ENCODE measurements around the gene ACOXL.
A peak's percentile ranks its signal among the peaks of the same experiment; 100 is the strongest.

The ACOXL gene

DNA sequence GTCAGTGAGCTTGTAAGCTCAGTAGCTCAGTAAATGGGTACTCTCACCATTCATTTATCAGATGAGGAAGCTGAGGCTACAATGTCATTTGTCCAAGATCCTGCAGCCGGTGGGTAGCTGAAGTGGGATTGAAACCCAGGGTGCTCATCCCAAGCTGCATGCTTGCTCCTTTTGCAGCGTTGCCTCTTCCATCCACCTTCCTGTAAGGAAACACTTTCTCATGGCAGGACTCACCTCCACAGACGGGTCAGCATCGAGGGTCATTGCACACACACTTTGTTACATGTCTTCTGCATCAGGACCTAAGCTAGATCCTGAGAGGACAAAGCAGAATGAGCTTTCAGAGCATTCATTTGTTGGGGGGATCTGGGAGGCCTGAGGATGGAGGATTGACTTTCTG, 60.7 kb downstream of the ACOXL start (continued):
- TF ChIP-seq, protein P1, sequence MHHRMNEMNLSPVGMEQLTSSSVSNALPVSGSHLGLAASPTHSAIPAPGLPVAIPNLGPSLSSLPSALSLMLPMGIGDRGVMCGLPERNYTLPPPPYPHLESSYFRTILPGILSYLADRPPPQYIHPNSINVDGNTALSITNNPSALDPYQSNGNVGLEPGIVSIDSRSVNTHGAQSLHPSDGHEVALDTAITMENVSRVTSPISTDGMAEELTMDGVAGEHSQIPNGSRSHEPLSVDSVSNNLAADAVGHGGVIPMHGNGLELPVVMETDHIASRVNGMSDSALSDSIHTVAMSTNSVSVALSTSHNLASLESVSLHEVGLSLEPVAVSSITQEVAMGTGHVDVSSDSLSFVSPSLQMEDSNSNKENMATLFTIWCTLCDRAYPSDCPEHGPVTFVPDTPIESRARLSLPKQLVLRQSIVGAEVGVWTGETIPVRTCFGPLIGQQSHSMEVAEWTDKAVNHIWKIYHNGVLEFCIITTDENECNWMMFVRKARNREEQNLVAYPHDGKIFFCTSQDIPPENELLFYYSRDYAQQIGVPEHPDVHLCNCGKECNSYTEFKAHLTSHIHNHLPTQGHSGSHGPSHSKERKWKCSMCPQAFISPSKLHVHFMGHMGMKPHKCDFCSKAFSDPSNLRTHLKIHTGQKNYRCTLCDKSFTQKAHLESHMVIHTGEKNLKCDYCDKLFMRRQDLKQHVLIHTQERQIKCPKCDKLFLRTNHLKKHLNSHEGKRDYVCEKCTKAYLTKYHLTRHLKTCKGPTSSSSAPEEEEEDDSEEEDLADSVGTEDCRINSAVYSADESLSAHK (tag by site-specific recombination; IDR thresholded peaks at IDR 0.05), result no peak

DNA sequence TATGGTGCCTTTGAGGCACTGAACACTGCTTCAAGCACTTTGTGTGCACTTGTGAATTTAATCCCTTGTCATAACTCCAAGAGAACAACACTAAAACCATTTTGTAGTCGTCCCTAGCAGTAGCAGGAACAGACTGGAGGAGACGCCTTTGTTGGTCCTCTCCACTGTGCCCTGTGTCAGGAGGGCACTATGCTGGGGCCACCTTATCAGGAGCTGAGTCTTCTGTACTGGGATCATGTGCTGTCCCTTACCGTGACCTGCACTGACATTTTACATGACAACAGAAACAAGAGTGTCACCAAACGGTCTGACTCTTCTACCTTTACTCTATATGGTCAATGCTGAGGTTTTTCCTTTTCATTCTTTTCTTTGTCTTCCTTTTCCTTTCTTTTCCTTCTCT, 62.0 kb downstream of the ACOXL start:
- TF ChIP-seq ZNF146 (tag by site-specific recombination; IDR thresholded peaks at IDR 0.05), result no peak
- ChIA-PET POLR2A (no interaction called here), CTCF (no interaction called here)
- Histone ChIP-seq H3K4me1 (ENCODE audit: control insufficient read depth, insufficient read depth, low read length) (peaks cover 15% of the 10 kb centered on the region), H3K9me3 (ENCODE audit: control insufficient read depth, insufficient read depth, low read depth, low read length) (no peaks in the 10 kb centered on the region), H3K4me3 (ENCODE audit: low read depth, low read length) (no peak overlapping the region), H3K27ac (ENCODE audit: extremely low read depth, low read depth, low read length) (no peak overlapping the region), H3K36me3 (ENCODE audit: control insufficient read depth in 2 of 2, insufficient read depth in 1 of 2, low read length in 2 of 2) (no peaks in the 10 kb centered on the region)

GRCh38 chr2:110794951-110795350, 62.6 kb downstream of the ACOXL start:
- no peak for TF ChIP-seq IKZF3 (tag by site-specific recombination; IDR thresholded peaks at IDR 0.05)
- TF ChIP-seq ZNF121 (tag by site-specific recombination; IDR thresholded peaks at IDR 0.05), result no peak
- no peak for TF ChIP-seq ZNF558 (tag by site-specific recombination; IDR thresholded peaks at IDR 0.05)
- TF ChIP-seq ZBTB6 (tag by site-specific recombination; IDR thresholded peaks at IDR 0.05), result no peak
- no peak for TF ChIP-seq ZNF701 (tag by site-specific recombination; IDR thresholded peaks at IDR 0.05)
- TF ChIP-seq ZNF2 (tag by site-specific recombination; IDR thresholded peaks at IDR 0.05), result no peak
- TF ChIP-seq ZBTB20 (tag by site-specific recombination; IDR thresholded peaks at IDR 0.05), result no peak
- peaks cover 15% of the 10 kb centered on the region for H3K4me1 ChIP-seq (ENCODE audit: control insufficient read depth, insufficient read depth, low read length)
- H3K9me3 ChIP-seq (ENCODE audit: control insufficient read depth, insufficient read depth, low read depth, low read length), result no peaks in the 10 kb centered on the region
- H3K4me3 ChIP-seq (ENCODE audit: low read depth, low read length), result no peak overlapping the region
- H3K27ac ChIP-seq (ENCODE audit: extremely low read depth, low read depth, low read length), result no peak overlapping the region
- CTCF ChIA-PET, result interaction anchor here (5.7 kb wide), 1 partner anchor 17 kb away, joined by 27 read pairs; no protein-coding TSS in a partner anchor
- POLR2A ChIA-PET, result no interaction called here
- no peaks in the 10 kb centered on the region for H3K36me3 ChIP-seq (ENCODE audit: control insufficient read depth in 2 of 2, insufficient read depth in 1 of 2, low read length in 2 of 2)

DNA sequence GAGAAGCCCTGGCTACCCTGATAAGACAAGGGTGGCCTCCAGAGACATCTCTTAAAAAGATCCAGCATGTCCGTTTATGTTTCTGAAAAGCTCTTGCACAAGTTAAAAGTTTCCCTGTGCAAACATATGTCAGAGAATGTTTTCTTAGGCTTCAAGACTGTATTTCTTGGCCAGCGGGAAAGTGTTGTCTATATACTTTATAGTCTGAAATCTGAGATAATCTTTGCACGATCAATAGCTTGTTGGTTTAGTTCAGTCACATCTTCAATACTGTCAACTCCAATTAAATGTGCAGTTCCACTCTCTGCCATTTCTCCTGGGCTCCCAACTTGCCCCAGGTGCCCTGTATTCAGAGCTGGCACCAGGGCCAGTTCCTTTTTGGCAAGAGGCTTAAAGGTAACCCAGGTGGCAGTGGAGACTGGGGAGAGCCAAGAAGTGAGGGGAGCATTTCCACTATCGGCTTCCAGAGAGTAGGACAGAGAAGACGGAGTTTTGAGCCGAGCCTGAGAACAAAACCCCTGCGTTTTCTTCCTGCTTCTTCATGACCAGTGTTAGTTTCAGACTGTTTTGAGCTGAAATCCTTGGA, 64.4 kb downstream of the ACOXL start:
- Histone ChIP-seq H3K4me3 (ENCODE audit: low read depth, low read length) (no peak overlapping the region), H3K4me1 (ENCODE audit: control insufficient read depth, insufficient read depth, low read length) (peaks cover 15% of the 10 kb centered on the region), H3K9me3 (ENCODE audit: control insufficient read depth, insufficient read depth, low read depth, low read length) (no peaks in the 10 kb centered on the region), H3K36me3 (ENCODE audit: control insufficient read depth in 2 of 2, insufficient read depth in 1 of 2, low read length in 2 of 2) (no peaks in the 10 kb centered on the region), H3K27ac (ENCODE audit: extremely low read depth, low read depth, low read length) (no peak overlapping the region)
- TF ChIP-seq, protein P2, sequence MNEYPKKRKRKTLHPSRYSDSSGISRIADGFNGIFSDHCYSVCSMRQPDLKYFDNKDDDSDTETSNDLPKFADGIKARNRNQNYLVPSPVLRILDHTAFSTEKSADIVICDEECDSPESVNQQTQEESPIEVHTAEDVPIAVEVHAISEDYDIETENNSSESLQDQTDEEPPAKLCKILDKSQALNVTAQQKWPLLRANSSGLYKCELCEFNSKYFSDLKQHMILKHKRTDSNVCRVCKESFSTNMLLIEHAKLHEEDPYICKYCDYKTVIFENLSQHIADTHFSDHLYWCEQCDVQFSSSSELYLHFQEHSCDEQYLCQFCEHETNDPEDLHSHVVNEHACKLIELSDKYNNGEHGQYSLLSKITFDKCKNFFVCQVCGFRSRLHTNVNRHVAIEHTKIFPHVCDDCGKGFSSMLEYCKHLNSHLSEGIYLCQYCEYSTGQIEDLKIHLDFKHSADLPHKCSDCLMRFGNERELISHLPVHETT (tag by site-specific recombination; IDR thresholded peaks at IDR 0.05), result no peak
- TF ChIP-seq ZNF843 (tag by site-specific recombination; IDR thresholded peaks at IDR 0.05) (peak; percentile 34; the same call in 1 of the 2 replicates), ZNF146 (tag by site-specific recombination; IDR thresholded peaks at IDR 0.05) (no peak), MYNN (tag by site-specific recombination; IDR thresholded peaks at IDR 0.05; ENCODE audit: borderline replicate concordance) (no peak), ZNF138 (tag by site-specific recombination; IDR thresholded peaks at IDR 0.05; ENCODE audit: borderline replicate concordance) (no peak), EGR2 (tag by site-specific recombination; IDR thresholded peaks at IDR 0.05; ENCODE audit: low read depth) (no peak), ZNF214 (tag by site-specific recombination; IDR thresholded peaks at IDR 0.05; ENCODE audit: borderline replicate concordance) (no peak), ZBTB1 (tag by site-specific recombination; IDR thresholded peaks at IDR 0.05) (no peak), TCF7L2 (IDR thresholded peaks at IDR 0.05; ENCODE audit: borderline replicate concordance, low read depth, low read length) (no peak), ZNF521 (tag by site-specific recombination; IDR thresholded peaks at IDR 0.05) (no peak), ZNF274 (IDR thresholded peaks at IDR 0.05; ENCODE audit: low read length) (no peak), ZNF274 (tag by site-specific recombination; IDR thresholded peaks at IDR 0.05; ENCODE audit: borderline replicate concordance) (no peak), FEZF1 (tag by site-specific recombination; IDR thresholded peaks at IDR 0.05) (peak; percentile 55)
- TF ChIP-seq, protein P3, sequence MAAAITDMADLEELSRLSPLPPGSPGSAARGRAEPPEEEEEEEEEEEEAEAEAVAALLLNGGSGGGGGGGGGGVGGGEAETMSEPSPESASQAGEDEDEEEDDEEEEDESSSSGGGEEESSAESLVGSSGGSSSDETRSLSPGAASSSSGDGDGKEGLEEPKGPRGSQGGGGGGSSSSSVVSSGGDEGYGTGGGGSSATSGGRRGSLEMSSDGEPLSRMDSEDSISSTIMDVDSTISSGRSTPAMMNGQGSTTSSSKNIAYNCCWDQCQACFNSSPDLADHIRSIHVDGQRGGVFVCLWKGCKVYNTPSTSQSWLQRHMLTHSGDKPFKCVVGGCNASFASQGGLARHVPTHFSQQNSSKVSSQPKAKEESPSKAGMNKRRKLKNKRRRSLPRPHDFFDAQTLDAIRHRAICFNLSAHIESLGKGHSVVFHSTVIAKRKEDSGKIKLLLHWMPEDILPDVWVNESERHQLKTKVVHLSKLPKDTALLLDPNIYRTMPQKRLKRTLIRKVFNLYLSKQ (tag by site-specific recombination; IDR thresholded peaks at IDR 0.05; ENCODE audit: borderline replicate concordance), result no peak
- CTCF ChIA-PET, result interaction anchor here (5.7 kb wide), 1 partner anchor 15 kb away, joined by 27 read pairs; no protein-coding TSS in a partner anchor
- POLR2A ChIA-PET, result no interaction called here

Measured in HEK293 (cell line).